Measurements from ENCODE around the gene PLAAT3.

- no peak for TF ChIP-seq CTCF (IDR thresholded peaks at IDR 0.05)
- no peak for TF ChIP-seq POLR2A (IDR thresholded peaks at IDR 0.05)
Measured at GRCh38 chr11:63534076-63534475, 80.2 kb downstream of the PLAAT3 start.
